Measurements from ENCODE around the gene SRI. TPM values are rescaled to one million over a fixed set of nuclear protein-coding genes. Genes with fewer than 3 reads are reported as not detected.

SRI gene
- polyA plus RNA-seq, 1 donor (not counting 4 experiments of a cell fraction or from before 2014, with no cell fraction given) = 206 TPM

- dilution Hi-C loops (cut with MboI; ENCODE audit: extremely low pct_ligation_motif_present, low sequenced_read_pairs) = no loop called here
- FAIRE-seq = no peak
- DNase-seq (ENCODE audit: low read depth, low spot score) = no peak
These were observed 14.0 kb upstream of the SRI start for GRCh38 chr7:88233828-88234227.

GRCh38 chr7:88230646-88231045, 10.8 kb upstream of the SRI start:
- H2AFZ ChIP-seq (ENCODE audit: control insufficient read depth, low read length) = no peak overlapping the region
- H3K9ac ChIP-seq (ENCODE audit: control insufficient read depth, extremely low read depth, insufficient read depth, low read length) = no peak overlapping the region
- no peak overlapping the region for H3K4me2 ChIP-seq (ENCODE audit: control insufficient read depth, extremely low read depth, insufficient read depth, low read depth, low read length)
- H3K9me3 ChIP-seq (ENCODE audit: control insufficient read depth, low read depth, low read length) = no peaks in the 10 kb centered on the region
- no peak for FAIRE-seq
- no peaks in the 10 kb centered on the region for H3K79me2 ChIP-seq (ENCODE audit: control insufficient read depth, insufficient read depth, low read length)
- no peaks in the 10 kb centered on the region for H3K27me3 ChIP-seq (ENCODE audit: control insufficient read depth, extremely low read depth, insufficient read depth, low read length)
- no peak overlapping the region for H3K4me3 ChIP-seq (ENCODE audit: control insufficient read depth in 2 of 3, extremely low read depth in 1 of 3, insufficient read depth in 2 of 3, low read depth in 1 of 3, low read length in 3 of 3)
- H3K27ac ChIP-seq (ENCODE audit: control insufficient read depth, insufficient read depth, low read length) = no peak overlapping the region
- no peak for DNase-seq (ENCODE audit: low read depth, low spot score)
- H3K36me3 ChIP-seq (ENCODE audit: control insufficient read depth in 2 of 2, extremely low read depth in 1 of 2, insufficient read depth in 2 of 2, low read length in 2 of 2) = no peaks in the 10 kb centered on the region
- H3K4me1 ChIP-seq (ENCODE audit: control insufficient read depth, extremely low read depth, insufficient read depth, low read length) = peaks cover 8% of the 10 kb centered on the region
- TF ChIP-seq CTCF (optimal IDR thresholded peaks at IDR 0.05 in 1 of 3, IDR thresholded peaks at IDR 0.05 in 1 of 3, conservative IDR thresholded peaks at IDR 0.05 in 1 of 3; ENCODE audit: extremely low read depth in 1 of 3, insufficient read depth in 2 of 3, low read length in 3 of 3) = no peak
- no peak for TF ChIP-seq EZH2 (IDR thresholded peaks at IDR 0.05; ENCODE audit: low read length)
- H3K9me1 ChIP-seq (ENCODE audit: control insufficient read depth, extremely low read depth, insufficient read depth, low read length) = no peaks in the 10 kb centered on the region
- dilution Hi-C loops (cut with MboI; ENCODE audit: extremely low pct_ligation_motif_present, low sequenced_read_pairs) = no loop called here
- no peaks in the 10 kb centered on the region for H4K20me1 ChIP-seq (ENCODE audit: control insufficient read depth, extremely low read depth, insufficient read depth, low read length)

More at GRCh38 chr7:88233828-88234227, 14.0 kb upstream of the SRI start:
- Histone ChIP-seq H3K36me3 (ENCODE audit: control insufficient read depth in 2 of 2, extremely low read depth in 1 of 2, insufficient read depth in 2 of 2, low read length in 2 of 2) (no peaks in the 10 kb centered on the region), H3K9ac (ENCODE audit: control insufficient read depth, extremely low read depth, insufficient read depth, low read length) (no peak overlapping the region), H3K27ac (ENCODE audit: control insufficient read depth, insufficient read depth, low read length) (no peak overlapping the region), H3K4me3 (ENCODE audit: control insufficient read depth in 2 of 3, extremely low read depth in 1 of 3, insufficient read depth in 2 of 3, low read depth in 1 of 3, low read length in 3 of 3) (no peak overlapping the region), H2AFZ (ENCODE audit: control insufficient read depth, low read length) (no peak overlapping the region), H3K79me2 (ENCODE audit: control insufficient read depth, insufficient read depth, low read length) (no peaks in the 10 kb centered on the region), H3K4me1 (ENCODE audit: control insufficient read depth, extremely low read depth, insufficient read depth, low read length) (no peaks in the 10 kb centered on the region), H3K9me1 (ENCODE audit: control insufficient read depth, extremely low read depth, insufficient read depth, low read length) (no peaks in the 10 kb centered on the region), H3K4me2 (ENCODE audit: control insufficient read depth, extremely low read depth, insufficient read depth, low read depth, low read length) (no peak overlapping the region), H4K20me1 (ENCODE audit: control insufficient read depth, extremely low read depth, insufficient read depth, low read length) (no peaks in the 10 kb centered on the region), H3K9me3 (ENCODE audit: control insufficient read depth, low read depth, low read length) (no peaks in the 10 kb centered on the region), H3K27me3 (ENCODE audit: control insufficient read depth, extremely low read depth, insufficient read depth, low read length) (no peaks in the 10 kb centered on the region)
- TF ChIP-seq EZH2 (IDR thresholded peaks at IDR 0.05; ENCODE audit: low read length) (no peak), CTCF (optimal IDR thresholded peaks at IDR 0.05 in 1 of 3, IDR thresholded peaks at IDR 0.05 in 1 of 3, conservative IDR thresholded peaks at IDR 0.05 in 1 of 3; ENCODE audit: extremely low read depth in 1 of 3, insufficient read depth in 2 of 3, low read length in 3 of 3) (no peak)
